ENCODE measurements around the gene ILDR1. TPM values are rescaled to one million over a fixed set of nuclear protein-coding genes. Genes with fewer than 3 reads are reported as not detected.

The ILDR1 gene
- total RNA-seq, 2 donors from 2014 or later = not detected

- H3K9me3 Mint-ChIP-seq = no peaks in the 10 kb centered on the region
- no peak for DNase-seq (ENCODE audit: low spot score in 2 of 2)
- H3K36me3 Mint-ChIP-seq = no peaks in the 10 kb centered on the region
- no peak overlapping the region for H3K27ac Mint-ChIP-seq
- no peak for ATAC-seq
Measured at GRCh38 chr3:122002611-122003010, 19.4 kb downstream of the ILDR1 start.

GRCh38 chr3:122001892-122002291 is 20.2 kb downstream of the ILDR1 start:
- H3K27ac Mint-ChIP-seq = no peak overlapping the region
- no peaks in the 10 kb centered on the region for H3K9me3 Mint-ChIP-seq
- no peaks in the 10 kb centered on the region for H3K36me3 Mint-ChIP-seq
- DNase-seq (ENCODE audit: low spot score in 2 of 2) (no peak), ATAC-seq (no peak)

- no peak for ATAC-seq
- no peak for DNase-seq (ENCODE audit: low spot score in 2 of 2)
- H3K9me3 Mint-ChIP-seq = no peaks in the 10 kb centered on the region
- H3K36me3 Mint-ChIP-seq = no peaks in the 10 kb centered on the region
- no peak overlapping the region for H3K27ac Mint-ChIP-seq
Measured at GRCh38 chr3:122000936-122001605, 21.0 kb downstream of the ILDR1 start.

GRCh38 chr3:121999931-122000330 is 22.1 kb downstream of the ILDR1 start:
- DNase-seq (ENCODE audit: low spot score in 2 of 2) (no peak), ATAC-seq (no peak)
- Mint-ChIP-seq H3K36me3 (no peaks in the 10 kb centered on the region), H3K9me3 (no peaks in the 10 kb centered on the region), H3K27ac (no peak overlapping the region)

GRCh38 chr3:121998611-121999473 is 23.2 kb downstream of the ILDR1 start:
- Mint-ChIP-seq H3K36me3 (no peaks in the 10 kb centered on the region), H3K9me3 (no peaks in the 10 kb centered on the region), H3K27ac (no peak overlapping the region)
- ATAC-seq = peak in 1 of 2 donors; percentile 30
- DNase-seq (ENCODE audit: low spot score in 2 of 2) = no peak

- no peaks in the 10 kb centered on the region for H3K9me3 Mint-ChIP-seq
- H3K27ac Mint-ChIP-seq = peak overlapping the region in 1 of 2 donors; percentile 17
- no peaks in the 10 kb centered on the region for H3K36me3 Mint-ChIP-seq
- peak; percentile 36 to 73 for ATAC-seq
- no peak for DNase-seq (ENCODE audit: low spot score in 2 of 2)
Measured at GRCh38 chr3:121998030-121998580, 23.9 kb downstream of the ILDR1 start.

GRCh38 chr3:121997372-121997771 is 24.7 kb downstream of the ILDR1 start:
- ATAC-seq (no peak), DNase-seq (ENCODE audit: low spot score in 2 of 2) (no peak)
- Mint-ChIP-seq H3K36me3 (no peaks in the 10 kb centered on the region), H3K27ac (no peak overlapping the region), H3K9me3 (no peaks in the 10 kb centered on the region)

GRCh38 chr3:121996441-121996840 is 25.6 kb downstream of the ILDR1 start:
- ATAC-seq (no peak), DNase-seq (ENCODE audit: low spot score in 2 of 2) (no peak)
- Mint-ChIP-seq H3K9me3 (no peaks in the 10 kb centered on the region), H3K36me3 (no peaks in the 10 kb centered on the region), H3K27ac (no peak overlapping the region)

- Mint-ChIP-seq H3K27ac (peak overlapping the region in 1 of 2 donors; percentile 18), H3K9me3 (no peaks in the 10 kb centered on the region), H3K36me3 (no peaks in the 10 kb centered on the region)
- ATAC-seq (peak; percentile 58 to 65), DNase-seq (ENCODE audit: low spot score in 2 of 2) (peak in 1 of 2 donors; percentile 17)
Measured at GRCh38 chr3:121995161-121996137, 26.6 kb downstream of the ILDR1 start.

GRCh38 chr3:121994551-121994950 is 27.5 kb downstream of the ILDR1 start:
- Mint-ChIP-seq H3K36me3 (no peaks in the 10 kb centered on the region), H3K9me3 (no peaks in the 10 kb centered on the region), H3K27ac (no peak overlapping the region)
- DNase-seq (ENCODE audit: low spot score in 2 of 2) (no peak), ATAC-seq (no peak)

- Mint-ChIP-seq H3K36me3 (no peaks in the 10 kb centered on the region), H3K9me3 (no peaks in the 10 kb centered on the region), H3K27ac (no peak overlapping the region)
- DNase-seq (ENCODE audit: low spot score in 2 of 2) = no peak
- ATAC-seq = no peak
Measured at GRCh38 chr3:121992601-121993560, 29.2 kb downstream of the ILDR1 start.

GRCh38 chr3:121989943-121990342 is 32.1 kb downstream of the ILDR1 start:
- H3K27ac Mint-ChIP-seq = no peak overlapping the region
- peaks cover 4 to 5% of the 10 kb centered on the region in 2 donors for H3K9me3 Mint-ChIP-seq
- DNase-seq (ENCODE audit: low spot score in 2 of 2) = no peak
- no peaks in the 10 kb centered on the region for H3K36me3 Mint-ChIP-seq
- ATAC-seq = no peak

- peaks cover 6 to 16% of the 10 kb centered on the region in 2 donors for H3K36me3 Mint-ChIP-seq
- H3K27ac Mint-ChIP-seq = no peak overlapping the region
- DNase-seq (ENCODE audit: low spot score in 2 of 2) = no peak
- peak; percentile 45 to 94 for ATAC-seq
- H3K9me3 Mint-ChIP-seq = peaks cover 8 to 19% of the 10 kb centered on the region in 2 donors
Measured at GRCh38 chr3:121988146-121988545, 33.9 kb downstream of the ILDR1 start.

- peaks cover 6 to 19% of the 10 kb centered on the region in 2 donors for H3K36me3 Mint-ChIP-seq
- H3K9me3 Mint-ChIP-seq = peaks cover 8 to 20% of the 10 kb centered on the region in 2 donors
- DNase-seq (ENCODE audit: low spot score in 2 of 2) (no peak), ATAC-seq (no peak)
- H3K27ac Mint-ChIP-seq = no peak overlapping the region
Measured at GRCh38 chr3:121985846-121986245, 36.2 kb downstream of the ILDR1 start.

- Mint-ChIP-seq H3K9me3 (peaks cover 8 to 20% of the 10 kb centered on the region in 2 donors), H3K36me3 (peaks cover 6 to 19% of the 10 kb centered on the region in 2 donors), H3K27ac (no peak overlapping the region)
- no peak for DNase-seq (ENCODE audit: low spot score in 2 of 2)
- no peak for ATAC-seq
Measured at GRCh38 chr3:121981473-121981872, 40.6 kb downstream of the ILDR1 start.
